Mesendoderm (in vitro differentiated cells): ENCODE results near the gene WTAP.
A peak's percentile ranks its signal among the peaks of the same experiment; 100 is the strongest.

Experiments used
- DNase-seq: peaks from one replicate; pipeline ENCODE4 v3.0.0; 2013
- H2AK5ac ChIP-seq: 2 replicates; pipeline ENCODE4 v1.6.1; 2013; ENCODE audit warnings: low read length, inconsistent platforms
- H2BK120ac ChIP-seq: 2 replicates; pipeline ENCODE4 v1.6.1; 2013; ENCODE audit warnings: low read depth, mild to moderate bottlenecking, low read length, moderate library complexity, mixed read lengths
- H2BK15ac ChIP-seq: replicated peaks from 2 replicates; pipeline ENCODE4 v1.6.1; 2013; ENCODE audit warnings: low read depth, mild to moderate bottlenecking, moderate library complexity
- H2BK5ac ChIP-seq: 2 replicates; pipeline ENCODE4 v1.6.1; 2013; ENCODE audit warnings: low read length, inconsistent platforms
- H3K18ac ChIP-seq: 2 replicates; pipeline ENCODE4 v1.6.1; 2013; ENCODE audit warnings: mild to moderate bottlenecking, low read length, mixed read lengths
- H3K23ac ChIP-seq: one replicate; pipeline ENCODE4 v1.6.1; 2013; ENCODE audit warnings: low read length
- H3K27ac ChIP-seq: 2 replicates; pipeline ENCODE4 v1.5.1; 2013; ENCODE audit warnings: low read depth, mild to moderate bottlenecking, inconsistent platforms, low read length, moderate library complexity
- H3K27me3 ChIP-seq: 2 replicates; pipeline ENCODE4 v1.6.1; 2013; ENCODE audit warnings: low read length, control low read depth, mild to moderate bottlenecking, inconsistent platforms; ENCODE audit not compliant: insufficient read depth, poor library complexity
- H3K36me3 ChIP-seq: 2 replicates; pipeline ENCODE4 v1.6.1; 2013; ENCODE audit warnings: low read length, inconsistent platforms; ENCODE audit not compliant: control insufficient read depth, insufficient read depth
- H3K4ac ChIP-seq: one replicate; pipeline ENCODE4 v1.6.1; 2013; ENCODE audit warnings: low read depth, mild to moderate bottlenecking, low read length, moderate library complexity
- H3K4me1 ChIP-seq: 2 replicates; pipeline ENCODE4 v1.6.1; 2013; ENCODE audit warnings: low read depth, low read length, inconsistent platforms; ENCODE audit not compliant: control insufficient read depth
- H3K4me2 ChIP-seq: 2 replicates; pipeline ENCODE4 v1.6.1; 2013; ENCODE audit warnings: low read length
- H3K4me3 ChIP-seq: 2 replicates; pipeline ENCODE4 v1.5.1; 2013; ENCODE audit warnings: mild to moderate bottlenecking, low read length
- H3K56ac ChIP-seq: one replicate; pipeline ENCODE4 v1.6.1; 2013; ENCODE audit warnings: low read length
- H3K79me1 ChIP-seq: 2 replicates; pipeline ENCODE4 v1.6.1; 2013; ENCODE audit warnings: low read length, inconsistent platforms
- H3K79me2 ChIP-seq: 2 replicates; pipeline ENCODE4 v1.6.1; 2013; ENCODE audit warnings: mild to moderate bottlenecking, low read length; ENCODE audit not compliant: control insufficient read depth, insufficient read depth
- H3K9ac ChIP-seq: 2 replicates; pipeline ENCODE4 v1.6.1; 2013; ENCODE audit warnings: low read length, inconsistent platforms
- H4K5ac ChIP-seq: one replicate; pipeline ENCODE4 v1.6.1; 2013; ENCODE audit warnings: low read length
- H4K8ac ChIP-seq: one replicate; pipeline ENCODE4 v1.6.1; 2013; ENCODE audit warnings: low read depth, mild to moderate bottlenecking, control low read depth, low read length, moderate library complexity
- WGBS: extraction: QIAGEN DNeasy Blood & Tissue Kit; methylation state at CpG from one replicate; pipeline ENCODE4 v1.1.7; 2013; ENCODE audit warnings: low lambda C conversion rate, missing lambda C conversion rate; ENCODE audit not compliant: insufficient coverage; ENCODE audit errors: extremely low coverage; 5-methylcytosine and 5-hydroxymethylcytosine counted together

WTAP gene

GRCh38 chr6:159777240-159777904 lies 50.1 kb downstream of the WTAP start:
- Histone ChIP-seq H3K79me2 (no peaks in the 10 kb centered on the region), H4K5ac (no peak overlapping the region), H3K9ac (no peak overlapping the region), H3K18ac (no peak overlapping the region), H3K27ac (no peak overlapping the region), H2BK15ac (no peak overlapping the region), H2BK5ac (no peak overlapping the region), H3K4ac (no peak overlapping the region), H3K79me1 (no peaks in the 10 kb centered on the region), H3K56ac (no peak overlapping the region), H4K8ac (no peak overlapping the region), H3K4me3 (no peak overlapping the region), H2BK120ac (no peak overlapping the region), H3K4me2 (no peak overlapping the region), H3K23ac (no peak overlapping the region), H2AK5ac (no peak overlapping the region), H3K36me3 (peaks cover 12% of the 10 kb centered on the region), H3K4me1 (no peaks in the 10 kb centered on the region), H3K27me3 (no peaks in the 10 kb centered on the region)
- DNase-seq: no peak
- WGBS: no CpG with 5 or more reads among the region's 7 CpGs

GRCh38 chr6:159778131-159778530 lies 50.8 kb downstream of the WTAP start:
- H3K36me3 ChIP-seq: peaks cover 16% of the 10 kb centered on the region
- H3K56ac ChIP-seq: no peak overlapping the region
- no peak overlapping the region for H4K5ac ChIP-seq
- no peak overlapping the region for H3K4ac ChIP-seq
- peaks cover 5% of the 10 kb centered on the region for H3K79me1 ChIP-seq
- H3K27ac ChIP-seq: no peak overlapping the region
- no peak for DNase-seq
- no CpG with 5 or more reads among the region's 1 CpG for WGBS
- H2AK5ac ChIP-seq: no peak overlapping the region
- H3K9ac ChIP-seq: no peak overlapping the region
- H3K18ac ChIP-seq: no peak overlapping the region
- H2BK120ac ChIP-seq: no peak overlapping the region
- peaks cover 1% of the 10 kb centered on the region for H3K79me2 ChIP-seq
- no peak overlapping the region for H3K23ac ChIP-seq
- no peak overlapping the region for H2BK5ac ChIP-seq
- no peak overlapping the region for H3K4me3 ChIP-seq
- no peak overlapping the region for H2BK15ac ChIP-seq
- no peak overlapping the region for H4K8ac ChIP-seq
- H3K4me2 ChIP-seq: no peak overlapping the region
- no peaks in the 10 kb centered on the region for H3K27me3 ChIP-seq
- H3K4me1 ChIP-seq: no peaks in the 10 kb centered on the region

GRCh38 chr6:159778542-159779103 lies 51.3 kb downstream of the WTAP start:
- no peaks in the 10 kb centered on the region for H3K4me1 ChIP-seq
- peaks cover 5% of the 10 kb centered on the region for H3K79me1 ChIP-seq
- H2BK15ac ChIP-seq: no peak overlapping the region
- no peak overlapping the region for H3K9ac ChIP-seq
- H3K36me3 ChIP-seq: peaks cover 18% of the 10 kb centered on the region
- no peak overlapping the region for H2BK5ac ChIP-seq
- H3K4ac ChIP-seq: no peak overlapping the region
- H3K27ac ChIP-seq: no peak overlapping the region
- H3K23ac ChIP-seq: no peak overlapping the region
- no peak for DNase-seq
- H4K8ac ChIP-seq: no peak overlapping the region
- H2AK5ac ChIP-seq: no peak overlapping the region
- no peak overlapping the region for H3K4me3 ChIP-seq
- H3K4me2 ChIP-seq: no peak overlapping the region
- no peak overlapping the region for H2BK120ac ChIP-seq
- H4K5ac ChIP-seq: no peak overlapping the region
- no peak overlapping the region for H3K18ac ChIP-seq
- WGBS: no CpG with 5 or more reads among the region's 3 CpGs
- peaks cover 1% of the 10 kb centered on the region for H3K79me2 ChIP-seq
- H3K27me3 ChIP-seq: no peaks in the 10 kb centered on the region
- H3K56ac ChIP-seq: no peak overlapping the region

GRCh38 chr6:159788276-159788675 lies 61.0 kb downstream of the WTAP start:
- Histone ChIP-seq H2AK5ac (no peak overlapping the region), H3K18ac (no peak overlapping the region), H3K23ac (peak overlapping the region; percentile 80), H3K4me2 (peak overlapping the region; percentile 88), H3K9ac (peak overlapping the region; percentile 88), H3K79me2 (peaks cover 56% of the 10 kb centered on the region), H3K4me1 (no peaks in the 10 kb centered on the region), H2BK15ac (no peak overlapping the region), H2BK120ac (no peak overlapping the region), H2BK5ac (no peak overlapping the region), H4K8ac (no peak overlapping the region), H3K36me3 (peaks cover 7% of the 10 kb centered on the region), H3K27me3 (no peaks in the 10 kb centered on the region), H3K4me3 (peak overlapping the region; percentile 88), H3K79me1 (peaks cover 5% of the 10 kb centered on the region), H4K5ac (no peak overlapping the region), H3K4ac (no peak overlapping the region), H3K56ac (peak overlapping the region; percentile 98), H3K27ac (no peak overlapping the region)
- WGBS: no CpG with 5 or more reads among the region's 15 CpGs
- no peak for DNase-seq

GRCh38 chr6:159788753-159789376 lies 61.6 kb downstream of the WTAP start:
- peak overlapping the region; percentile 88 for H3K9ac ChIP-seq
- peak overlapping the region; percentile 88 for H3K4me2 ChIP-seq
- no peak overlapping the region for H2BK15ac ChIP-seq
- peak overlapping the region; percentile 55 for H2BK120ac ChIP-seq
- DNase-seq: peak; percentile 50
- H4K5ac ChIP-seq: no peak overlapping the region
- no peak overlapping the region for H2BK5ac ChIP-seq
- peak overlapping the region; percentile 30 for H4K8ac ChIP-seq
- peak overlapping the region; percentile 90 for H3K23ac ChIP-seq
- no CpG with 5 or more reads among the region's 60 CpGs for WGBS
- H3K4me3 ChIP-seq: peak overlapping the region; percentile 88
- H3K56ac ChIP-seq: peak overlapping the region; percentile 98
- peaks cover 58% of the 10 kb centered on the region for H3K79me2 ChIP-seq
- H3K4me1 ChIP-seq: no peaks in the 10 kb centered on the region
- H3K79me1 ChIP-seq: peaks cover 5% of the 10 kb centered on the region
- H3K18ac ChIP-seq: peak overlapping the region; percentile 69
- H3K27me3 ChIP-seq: no peaks in the 10 kb centered on the region
- peak overlapping the region; percentile 99 for H3K4ac ChIP-seq
- H2AK5ac ChIP-seq: no peak overlapping the region
- H3K27ac ChIP-seq: peak overlapping the region; percentile 65
- H3K36me3 ChIP-seq: peaks cover 5% of the 10 kb centered on the region
